ENCODE data around the gene EDEM3. TPM values are rescaled to one million over a fixed set of nuclear protein-coding genes. Genes with fewer than 3 reads are reported as not detected.

Gene EDEM3
- polyA plus RNA-seq, 3 donors, result 32.6 to 37.3 (median 35.7) TPM

DNA sequence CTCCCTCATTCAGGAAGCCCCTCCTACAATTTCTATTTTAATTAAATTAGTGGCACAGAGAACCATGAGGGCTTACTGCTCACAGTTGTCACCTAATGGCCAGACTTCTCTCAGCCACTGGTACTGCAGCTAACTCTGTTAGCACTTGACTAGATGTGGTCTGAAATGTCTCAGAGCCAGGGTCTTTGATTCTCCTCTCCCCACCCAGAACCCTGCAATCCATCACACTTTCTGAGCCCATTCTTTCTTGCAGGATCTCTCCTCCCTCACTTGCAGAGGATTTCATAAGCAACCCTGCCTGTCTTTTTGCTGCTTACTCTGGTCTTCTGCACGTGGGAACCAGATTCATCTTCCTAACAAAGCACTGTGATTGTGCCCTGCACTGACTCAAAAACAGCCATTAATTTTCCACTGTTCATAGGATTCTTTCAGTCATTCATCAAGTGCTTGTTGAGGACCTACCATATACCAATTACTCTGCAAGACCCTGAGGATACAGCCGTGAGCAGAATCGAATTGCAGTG is 108.4 kb downstream of the EDEM3 start:
- DNase-seq (ENCODE audit: low read depth in 3 of 3, low spot score in 2 of 3), result no peak

DNA sequence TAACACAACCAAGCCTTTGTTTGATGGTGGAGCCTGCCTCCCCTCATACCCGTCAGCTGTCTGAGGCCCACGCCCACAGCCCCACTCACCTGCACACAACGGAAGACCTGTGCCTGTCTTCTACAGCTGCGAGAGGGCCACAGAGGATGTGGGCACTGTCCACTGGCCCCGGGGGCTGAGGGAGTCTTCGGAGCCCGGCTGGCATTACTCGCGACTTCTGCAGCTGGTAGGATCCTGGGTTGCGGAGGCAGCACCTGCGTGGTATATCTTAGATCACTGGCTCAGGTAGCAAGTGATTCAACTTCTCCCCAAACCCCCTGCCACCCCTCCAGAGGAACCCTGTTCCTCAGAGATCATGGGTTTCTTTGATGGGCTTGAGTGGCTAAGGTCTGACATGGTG is 109.9 kb downstream of the EDEM3 start:
- no peak for DNase-seq (ENCODE audit: low read depth in 3 of 3, low spot score in 2 of 3)

DNA sequence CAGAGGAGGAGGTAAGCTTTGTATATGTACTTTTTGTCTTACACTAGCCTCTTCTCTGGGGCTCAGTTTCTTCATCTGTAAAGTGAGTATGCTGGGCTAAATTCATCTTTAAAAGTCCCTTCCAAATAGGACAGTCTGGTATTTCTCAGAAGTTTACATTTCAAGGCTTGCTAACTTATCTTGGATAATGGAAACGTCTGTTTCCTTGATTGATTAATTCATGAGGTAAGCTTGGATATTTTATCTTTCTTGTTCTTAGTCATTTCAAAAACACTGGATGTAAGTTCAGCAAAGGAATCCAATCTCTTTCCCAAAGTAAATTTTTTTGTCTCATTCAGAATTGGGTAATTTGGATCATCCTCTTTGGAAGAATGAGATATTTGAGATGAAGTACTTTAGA is 111.0 kb downstream of the EDEM3 start:
- DNase-seq (ENCODE audit: low read depth in 3 of 3, low spot score in 2 of 3), result no peak

DNA sequence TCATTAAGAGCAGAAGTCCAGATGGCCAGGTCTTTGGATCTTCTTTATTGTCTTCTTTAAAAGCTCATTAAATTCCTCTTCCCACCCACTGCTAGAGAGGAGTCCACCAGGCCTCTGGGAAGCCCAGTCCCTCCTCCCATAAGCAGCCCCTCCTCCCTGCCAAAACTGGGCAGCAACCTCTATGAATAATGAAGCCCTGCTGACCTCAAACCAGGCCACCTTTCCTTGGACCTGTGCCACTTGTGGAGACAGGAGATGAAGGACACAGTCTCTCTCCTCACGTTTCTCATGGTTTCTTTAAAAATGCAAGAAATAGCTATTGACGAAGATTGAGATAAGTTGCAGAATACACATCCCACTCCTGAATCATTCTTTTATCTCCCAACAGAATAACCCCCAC is 112.8 kb downstream of the EDEM3 start:
- no peak for DNase-seq (ENCODE audit: low read depth in 3 of 3, low spot score in 2 of 3)

DNA sequence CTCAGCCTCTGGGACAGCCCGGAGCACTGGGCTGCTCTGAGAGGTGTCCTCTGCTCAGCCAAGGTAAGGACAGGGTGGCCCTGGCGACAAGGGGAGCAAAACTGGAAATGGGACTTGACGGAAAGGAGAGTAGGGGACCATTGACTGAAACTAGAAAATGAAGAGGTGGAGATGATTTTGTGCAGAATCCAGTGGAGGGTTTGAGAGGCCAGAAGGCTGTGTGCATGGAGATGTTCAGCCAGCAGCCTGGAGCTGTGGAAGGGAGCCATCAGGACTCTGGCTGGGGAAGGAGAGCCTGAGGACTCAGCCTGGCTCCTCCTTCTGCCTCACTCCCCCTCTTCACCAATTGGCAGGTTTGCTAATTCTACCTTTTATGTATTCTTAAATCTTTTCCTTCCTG is 114.2 kb downstream of the EDEM3 start:
- no peak for DNase-seq (ENCODE audit: low read depth in 3 of 3, low spot score in 2 of 3)

Other genes with a start within 250 kb of the EDEM3 start
- 1 to 10 TPM; 3.1 to 3.7 (median 3.3) TPM for gene NIBAN1, start 219.7 kb upstream of the EDEM3 start, polyA plus RNA-seq (ENCODE audit: insufficient read length in 3 of 3)

Data from right renal cortex interstitium (tissue), 3 donors.